ENCODE measurements around the gene TPRA1. TPM values are rescaled to one million over a fixed set of nuclear protein-coding genes. Genes with fewer than 3 reads are reported as not detected.

TPRA1 gene
- 10 to 100 TPM; 31.3 to 45.2 (median 34.1) TPM for polyA plus RNA-seq (ENCODE audit: insufficient read length in 4 of 4)

DNA sequence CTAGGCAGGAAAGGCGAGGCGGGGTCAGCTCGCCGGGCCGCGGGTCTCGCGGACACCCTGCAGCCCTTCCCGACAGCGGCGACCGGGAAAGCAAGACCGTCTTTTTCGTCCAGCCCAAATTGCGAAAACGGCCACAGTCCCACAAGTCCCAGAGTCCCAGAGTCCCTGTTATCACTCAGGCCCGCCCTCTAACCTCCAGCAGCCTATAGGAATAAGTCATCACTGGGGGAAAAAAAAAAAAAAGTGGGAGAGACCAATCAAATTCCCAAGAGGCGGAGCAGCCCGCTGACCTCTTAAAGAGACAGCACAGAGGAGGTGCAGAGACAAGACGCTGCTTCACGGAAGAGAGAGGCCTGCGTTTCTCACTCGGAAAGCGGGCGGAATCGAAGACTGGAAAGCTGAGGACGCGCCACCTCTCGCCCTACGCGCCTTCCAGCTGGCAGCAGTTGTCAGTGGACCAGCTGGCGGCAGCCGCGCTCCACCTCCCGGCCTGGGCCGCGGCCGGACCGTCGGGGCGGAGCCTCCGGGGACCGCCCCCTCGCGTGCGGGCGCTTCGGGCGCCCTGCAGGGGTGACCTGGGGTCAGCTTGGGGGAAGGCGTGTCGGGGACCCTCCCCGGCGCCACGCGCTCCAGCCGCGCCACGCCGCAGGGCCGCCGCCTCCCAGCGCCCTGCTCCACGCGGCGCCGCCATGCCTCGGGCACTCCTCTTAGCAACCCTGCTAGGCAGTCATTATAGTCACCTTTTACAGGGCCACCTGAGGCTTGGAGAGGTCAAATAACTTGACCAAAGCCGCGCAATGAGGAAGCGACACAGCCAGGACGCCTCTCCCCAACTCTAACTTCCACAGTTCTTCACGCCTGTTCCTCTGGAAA is at the start of gene TPRA1:
Gene TPRA1, minus strand, starts transcription at position 141 of the 873 bp plus-strand sequence. CDS start 10,587 bp downstream, outside the sequence.
- DNase-seq (ENCODE audit: low read depth in 4 of 4, low spot score in 3 of 4): peak; percentile 89 to 95 (median 92)

DNA sequence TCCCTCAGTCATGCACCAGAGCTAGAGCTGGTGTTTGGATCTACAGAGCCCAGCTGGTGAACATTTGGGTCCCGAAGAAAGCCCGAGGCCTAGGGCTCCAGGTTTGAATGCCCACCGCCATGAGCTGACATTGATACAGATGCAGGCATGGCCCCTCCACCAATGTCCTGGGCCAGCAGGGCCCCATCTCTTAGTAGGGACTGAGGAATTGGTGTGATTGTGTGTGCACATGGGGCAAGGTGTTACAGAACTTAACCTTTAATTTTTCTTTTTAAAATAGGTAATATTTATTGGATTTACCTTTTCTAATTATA is 49.5 kb upstream of the TPRA1 start:
- no peak for DNase-seq (ENCODE audit: low read depth in 4 of 4, low spot score in 3 of 4)

DNA sequence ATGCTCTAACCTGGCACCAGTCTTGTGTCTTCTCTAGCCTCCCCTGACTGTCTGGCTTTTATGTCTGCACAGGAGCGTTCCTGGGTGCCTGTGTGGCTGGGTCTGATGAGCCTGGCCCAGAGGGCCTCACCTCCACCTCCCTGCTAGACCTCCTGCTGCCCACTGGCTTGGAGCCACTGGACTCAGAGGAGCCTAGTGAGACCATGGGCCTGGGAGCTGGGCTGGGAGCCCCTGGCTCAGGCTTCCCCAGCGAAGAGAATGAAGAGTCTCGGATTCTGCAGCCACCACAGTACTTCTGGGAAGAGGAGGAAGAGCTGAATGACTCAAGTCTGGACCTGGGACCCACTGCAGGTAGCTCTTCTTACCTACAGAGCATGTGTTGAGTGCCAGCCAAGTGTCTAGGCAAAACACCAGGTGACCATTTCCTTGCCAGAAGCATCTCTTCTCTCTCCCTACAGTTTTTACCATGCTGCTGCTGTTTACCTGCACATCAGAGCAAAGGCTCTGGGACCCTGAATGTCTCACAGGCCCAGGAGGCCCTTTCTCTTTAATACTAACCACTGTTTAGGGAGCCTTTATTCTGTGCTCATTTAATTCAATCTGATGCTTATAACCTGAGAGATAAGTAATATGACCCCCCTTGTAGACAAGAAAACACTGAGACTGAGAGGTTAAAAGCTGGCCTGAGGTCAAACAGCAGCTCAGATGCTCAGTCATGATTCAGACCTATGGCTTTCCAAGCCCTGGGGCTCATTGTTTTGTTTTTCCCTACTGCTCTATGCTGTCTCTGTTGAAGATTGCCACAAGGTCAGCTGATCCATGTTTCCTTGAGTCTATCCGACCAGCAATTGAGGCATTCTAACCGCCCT is 48.9 kb upstream of the TPRA1 start:
- DNase-seq (ENCODE audit: low read depth in 4 of 4, low spot score in 3 of 4): no peak

DNA sequence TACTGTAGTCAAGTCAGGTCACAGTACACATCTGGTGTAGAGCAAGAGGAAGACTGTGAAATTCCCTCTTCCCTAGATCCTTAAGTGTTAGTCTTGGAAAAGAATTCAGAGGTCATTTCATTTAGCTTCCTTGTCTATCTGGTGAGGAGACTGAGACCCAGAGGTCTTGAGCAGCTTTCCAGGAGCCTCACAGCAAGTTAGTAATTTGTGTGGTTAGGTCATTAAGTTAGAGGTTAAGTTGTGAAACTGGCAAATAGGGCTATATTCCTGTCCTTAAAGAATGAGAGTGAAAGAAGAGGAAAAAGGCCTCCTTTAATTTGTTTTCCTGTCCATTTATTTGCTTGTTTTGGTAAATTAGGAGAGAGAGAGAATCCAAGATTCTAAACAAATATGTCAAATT is 47.4 kb upstream of the TPRA1 start:
- no peak for DNase-seq (ENCODE audit: low read depth in 4 of 4, low spot score in 3 of 4)

DNA sequence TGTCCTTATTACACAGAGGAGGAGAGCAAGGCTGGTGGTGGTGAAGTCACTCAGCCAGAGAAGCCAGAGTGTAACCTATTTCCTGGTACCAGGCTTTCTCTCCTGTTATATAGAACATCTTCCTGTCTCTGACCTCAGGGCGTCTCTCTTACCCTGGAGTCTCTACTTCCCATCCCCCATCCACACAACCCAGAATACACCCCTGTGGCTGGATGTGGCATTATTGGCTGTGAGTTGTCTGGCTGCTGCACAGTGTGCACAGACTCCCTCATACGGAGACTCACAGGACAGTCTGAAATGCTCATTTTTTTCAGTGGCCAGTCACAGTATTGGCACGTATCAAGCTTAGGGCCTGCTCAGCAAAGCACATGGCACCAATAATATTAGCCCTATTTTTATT is 47.0 kb upstream of the TPRA1 start:
- no peak for DNase-seq (ENCODE audit: low read depth in 4 of 4, low spot score in 3 of 4)

DNA sequence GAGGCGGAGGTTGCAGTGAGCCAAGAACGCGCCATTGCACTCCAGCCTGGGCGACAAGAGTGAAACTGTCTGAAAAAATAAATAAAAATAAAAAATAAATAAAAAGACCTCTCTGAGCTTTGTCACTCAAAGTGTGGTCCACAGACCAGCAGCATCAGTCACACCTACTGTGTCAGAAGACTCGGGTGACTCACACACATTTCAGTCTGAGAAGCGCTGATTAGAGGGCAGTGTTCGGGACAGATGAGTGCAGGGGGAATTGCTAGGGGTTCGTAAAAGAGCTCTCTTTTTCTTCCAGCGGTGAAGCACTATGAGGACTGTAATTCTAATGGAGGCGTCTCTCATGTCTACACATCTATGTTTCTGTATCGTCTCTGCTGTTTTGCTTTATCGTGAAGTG is 44.1 kb upstream of the TPRA1 start:
- no peak for DNase-seq (ENCODE audit: low read depth in 4 of 4, low spot score in 3 of 4)

DNA sequence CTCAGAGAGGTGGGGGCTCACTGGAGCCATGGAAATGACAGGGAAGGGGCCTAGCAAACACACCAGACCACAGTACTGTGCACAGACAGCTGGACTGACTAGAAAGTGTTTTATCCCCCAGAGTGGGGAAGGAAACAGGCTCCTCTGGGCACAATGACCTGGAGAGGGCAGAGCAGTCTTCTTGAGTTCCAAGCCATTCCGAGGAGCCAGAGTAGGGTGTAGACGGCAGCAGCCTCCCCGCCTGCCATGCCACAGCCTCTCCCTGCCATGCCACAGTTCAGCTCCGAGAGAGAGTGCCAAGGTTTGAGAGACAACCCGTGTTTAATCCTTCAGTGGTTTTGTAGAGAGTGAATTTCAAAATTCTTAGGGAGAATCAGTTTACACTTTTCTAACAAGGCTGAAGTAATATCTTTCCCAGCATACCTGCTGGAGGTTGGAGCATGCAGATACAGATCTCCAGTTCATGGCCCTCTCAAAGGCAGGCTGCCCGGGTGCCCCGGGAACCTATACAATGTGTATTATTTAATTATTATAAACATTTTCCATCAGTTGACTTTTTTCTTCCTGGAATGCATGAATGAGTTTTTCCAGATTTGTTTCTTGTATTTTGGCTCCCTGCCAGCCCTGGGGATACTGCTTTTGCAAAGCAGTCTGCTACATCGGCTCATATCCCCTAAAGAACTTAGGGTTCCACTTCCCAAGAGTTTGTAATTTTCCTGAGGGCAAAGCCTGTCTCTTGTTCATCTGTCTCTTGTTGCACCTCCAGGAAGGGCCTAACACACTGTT is 41.7 kb upstream of the TPRA1 start:
- DNase-seq (ENCODE audit: low read depth in 4 of 4, low spot score in 3 of 4): no peak

DNA sequence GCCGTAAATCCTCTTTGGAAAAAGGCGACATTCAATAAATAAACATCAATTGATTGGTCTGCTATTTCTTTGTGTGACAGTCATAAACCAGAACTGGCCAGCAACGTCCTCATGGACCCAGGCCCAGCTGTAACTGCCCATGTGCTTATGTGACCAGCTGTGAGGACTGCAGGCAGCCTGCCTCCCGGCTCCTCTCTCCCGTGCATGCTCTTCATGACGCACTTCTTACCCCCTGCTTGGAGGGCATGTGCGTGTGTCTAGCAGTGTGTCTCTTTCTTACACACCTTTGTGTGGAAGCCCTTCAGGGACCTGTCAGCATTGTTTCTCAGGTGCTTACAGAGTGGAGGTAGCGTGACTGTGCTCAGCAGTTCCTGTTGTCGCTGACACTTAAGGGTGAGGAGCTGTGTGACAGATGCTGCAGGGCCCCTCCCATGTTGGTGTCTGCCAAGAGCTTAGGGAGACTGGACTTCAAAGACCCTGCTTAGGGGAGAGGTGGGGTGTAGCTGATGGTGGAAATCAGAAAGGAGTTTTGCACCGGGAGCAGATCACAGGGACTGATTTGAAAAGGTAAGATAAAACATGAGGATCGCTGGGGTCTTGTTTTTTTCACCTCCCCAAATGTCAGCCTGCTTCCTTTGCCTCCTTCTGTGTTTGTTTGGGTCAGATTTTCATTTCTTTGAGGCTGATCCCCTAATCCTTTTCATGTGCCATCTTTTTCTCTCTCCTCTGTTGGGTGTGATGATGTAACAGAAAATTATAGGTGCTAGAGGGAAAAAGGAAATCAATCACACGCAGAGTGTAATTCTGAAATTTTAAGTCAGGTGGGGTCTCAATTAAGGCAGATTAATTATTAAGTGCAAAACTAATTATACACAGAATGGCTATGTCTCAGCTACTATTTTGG is 40.5 kb upstream of the TPRA1 start:
- no peak for DNase-seq (ENCODE audit: low read depth in 4 of 4, low spot score in 3 of 4)

DNA sequence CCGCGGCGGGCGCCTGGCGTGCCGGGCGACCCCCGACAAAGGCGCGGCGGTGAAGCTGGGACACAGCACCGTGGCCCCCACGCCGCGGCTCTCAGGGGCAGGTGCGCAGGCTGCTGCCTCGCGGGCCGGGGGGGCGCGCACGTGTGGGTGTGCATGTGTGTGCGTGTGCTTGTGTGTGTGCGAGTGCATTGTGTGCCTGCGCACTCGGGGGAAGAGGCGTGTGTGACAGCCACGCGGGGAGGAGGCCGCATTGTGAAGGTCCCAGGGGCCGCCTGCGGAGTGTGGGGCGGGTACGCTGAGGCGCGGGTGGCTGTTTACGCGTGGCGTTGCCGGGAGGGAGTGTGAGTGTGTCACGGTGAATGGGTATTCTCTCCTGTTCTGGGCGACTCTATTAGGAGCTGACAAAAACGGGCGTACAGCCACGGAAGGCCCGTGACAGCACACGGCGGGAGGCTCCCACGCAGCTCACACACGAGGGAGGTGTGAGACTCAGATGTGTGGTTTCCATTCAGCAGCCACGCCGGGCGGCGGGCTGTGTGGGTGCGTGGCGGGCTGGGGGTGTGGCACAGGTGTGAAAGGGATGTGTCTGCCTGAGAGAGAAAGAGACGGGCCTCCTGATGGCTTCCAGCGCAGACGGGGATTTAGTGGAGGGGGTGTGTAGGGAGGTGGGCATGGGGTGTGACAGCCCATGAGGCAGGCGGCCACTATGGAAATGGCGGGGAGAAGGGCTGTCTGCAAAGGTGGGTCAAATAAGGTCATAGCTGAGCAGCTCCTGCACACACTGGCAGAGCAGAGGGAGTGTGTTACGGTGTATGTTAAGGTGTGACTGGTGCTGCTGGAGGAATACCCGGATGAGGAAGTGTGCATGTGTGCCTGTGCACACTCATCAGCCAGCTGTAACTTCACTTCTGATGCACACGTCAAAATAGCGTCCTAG is 39.2 kb upstream of the TPRA1 start:
- DNase-seq (ENCODE audit: low read depth in 4 of 4, low spot score in 3 of 4): no peak

DNA sequence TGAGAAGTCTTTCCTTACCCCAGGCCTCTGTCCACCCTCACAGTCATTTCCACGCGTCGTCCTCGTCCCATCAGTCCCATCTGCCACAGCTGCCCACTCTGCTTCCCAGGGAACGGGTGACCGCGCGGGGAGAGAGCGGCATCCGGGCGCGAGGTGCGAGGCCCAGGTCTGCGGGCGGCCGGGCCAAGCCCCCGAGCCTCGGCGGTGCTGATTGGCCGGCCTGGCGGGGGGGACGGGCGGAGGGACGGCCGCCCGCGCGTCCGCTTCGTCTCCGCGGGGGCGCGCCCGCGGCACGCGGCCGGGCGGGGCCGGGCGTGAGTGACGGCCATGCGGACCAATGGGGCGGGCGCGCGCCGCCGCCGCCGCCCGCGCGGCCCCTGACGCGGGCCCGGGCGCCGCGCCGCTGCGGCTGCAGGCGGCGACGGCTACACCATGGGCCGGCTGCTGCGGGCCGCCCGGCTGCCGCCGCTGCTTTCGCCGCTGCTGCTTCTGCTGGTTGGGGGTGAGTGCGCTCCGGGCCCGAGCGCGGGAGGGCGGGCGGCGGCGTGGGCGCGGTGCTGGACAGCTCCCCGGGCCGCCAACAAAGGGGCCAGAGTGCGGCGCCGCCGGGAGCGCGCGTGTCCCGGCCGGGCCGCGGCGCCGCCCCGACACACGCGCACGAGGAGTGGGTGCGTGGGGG is 38.4 kb upstream of the TPRA1 start, which contains the start of gene PODXL2:
Gene PODXL2, plus strand, starts transcription at position 398 of the 679 bp plus-strand sequence. Its CDS starts 35 bp downstream, at position 433.
- peak in 1 of 4 donors; percentile 33 for DNase-seq (ENCODE audit: low read depth in 4 of 4, low spot score in 3 of 4)

DNA sequence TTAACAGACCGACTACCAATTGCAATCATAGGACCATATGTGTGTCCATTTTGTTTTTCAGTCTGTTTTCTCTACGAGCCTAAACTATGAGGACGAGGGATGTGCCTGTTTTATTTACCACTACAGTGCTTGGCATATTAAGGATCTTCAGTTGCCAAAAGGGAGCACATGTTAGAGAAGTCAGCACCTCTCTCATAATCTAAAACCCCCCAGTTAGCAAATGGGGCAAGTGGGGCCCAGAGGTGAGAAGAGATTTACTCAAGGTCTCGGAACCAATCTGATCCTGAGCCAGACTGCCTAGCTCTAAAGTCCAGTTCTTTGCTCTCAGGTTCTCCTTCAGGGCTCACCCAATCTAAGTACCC is 37.9 kb upstream of the TPRA1 start:
- DNase-seq (ENCODE audit: low read depth in 4 of 4, low spot score in 3 of 4): no peak

DNA sequence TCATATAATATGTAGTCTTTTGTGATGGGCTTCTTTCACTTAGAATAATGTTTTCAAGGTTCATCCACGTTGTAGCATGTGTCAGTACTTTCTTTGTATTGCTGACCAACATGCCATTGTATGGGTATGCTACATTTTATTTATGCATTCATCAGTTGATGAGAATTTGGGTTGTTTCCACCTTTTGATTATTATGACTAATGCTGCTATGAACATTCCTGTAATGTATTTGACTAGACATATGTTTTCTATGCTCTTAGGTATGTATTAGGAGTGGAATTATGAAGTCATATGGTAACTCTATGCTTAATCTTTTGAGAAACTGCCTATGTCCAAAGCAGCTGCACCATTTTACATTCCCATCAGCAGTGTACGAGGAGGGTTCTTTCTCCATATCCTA is 35.3 kb upstream of the TPRA1 start:
- no peak for DNase-seq (ENCODE audit: low read depth in 4 of 4, low spot score in 3 of 4)

DNA sequence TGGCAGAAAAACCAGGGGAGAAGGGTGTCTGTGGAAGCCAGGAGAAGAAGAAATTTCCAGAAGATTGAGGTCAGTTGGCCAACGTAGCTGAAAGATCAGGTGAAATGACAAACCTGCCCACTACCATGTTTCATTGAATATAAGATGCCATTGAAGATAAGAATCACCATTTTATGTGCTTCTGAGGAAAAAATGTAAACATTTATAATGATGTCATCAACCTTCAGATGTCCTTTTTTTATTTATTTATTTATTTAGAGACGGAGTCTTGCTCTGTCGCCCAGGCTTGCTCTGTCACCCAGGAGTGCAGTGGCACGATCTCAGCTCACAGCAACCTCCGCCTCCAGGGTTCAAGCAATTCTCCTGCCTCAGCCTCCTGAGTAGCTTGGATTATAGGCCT is 33.5 kb upstream of the TPRA1 start:
- DNase-seq (ENCODE audit: low read depth in 4 of 4, low spot score in 3 of 4): no peak

DNA sequence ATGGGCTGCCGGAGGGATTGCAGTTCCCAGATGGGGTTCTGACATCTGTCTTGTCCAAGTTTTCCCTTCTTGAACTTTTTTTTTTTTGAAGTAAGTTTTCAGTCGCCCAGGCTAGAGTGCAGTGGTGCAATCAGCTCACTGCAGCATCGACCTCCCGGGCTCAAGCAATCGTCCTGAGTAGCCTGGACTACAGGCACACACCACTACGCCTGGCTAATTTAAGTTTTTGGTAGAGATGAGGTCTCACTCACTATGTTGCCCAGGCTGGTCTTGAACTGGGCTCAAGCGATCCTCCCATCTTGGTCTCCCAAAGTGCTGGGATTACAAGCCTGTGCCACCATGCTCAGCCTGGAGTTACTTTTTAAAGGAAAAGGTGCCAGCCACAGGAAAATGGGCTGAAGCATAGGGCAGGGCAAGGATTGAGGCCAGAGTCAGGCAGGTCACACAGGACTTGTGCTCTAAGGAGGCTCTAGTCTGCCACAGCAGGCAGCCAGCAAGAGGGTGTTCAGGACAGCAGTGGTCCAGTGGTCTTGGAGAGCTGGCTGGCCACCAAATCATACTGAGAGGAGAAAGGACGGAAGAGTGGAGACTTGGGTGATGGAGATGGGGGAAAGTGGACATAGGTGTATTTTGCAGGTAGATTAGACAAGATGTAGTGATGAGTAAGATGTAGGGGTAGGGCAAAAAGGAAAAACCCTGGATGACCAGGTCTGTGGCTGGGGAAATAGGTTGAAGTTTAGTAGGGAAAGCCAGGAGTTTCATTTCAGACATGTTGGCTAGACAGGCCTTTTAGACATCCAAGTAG is 32.4 kb upstream of the TPRA1 start:
- DNase-seq (ENCODE audit: low read depth in 4 of 4, low spot score in 3 of 4): no peak

DNA sequence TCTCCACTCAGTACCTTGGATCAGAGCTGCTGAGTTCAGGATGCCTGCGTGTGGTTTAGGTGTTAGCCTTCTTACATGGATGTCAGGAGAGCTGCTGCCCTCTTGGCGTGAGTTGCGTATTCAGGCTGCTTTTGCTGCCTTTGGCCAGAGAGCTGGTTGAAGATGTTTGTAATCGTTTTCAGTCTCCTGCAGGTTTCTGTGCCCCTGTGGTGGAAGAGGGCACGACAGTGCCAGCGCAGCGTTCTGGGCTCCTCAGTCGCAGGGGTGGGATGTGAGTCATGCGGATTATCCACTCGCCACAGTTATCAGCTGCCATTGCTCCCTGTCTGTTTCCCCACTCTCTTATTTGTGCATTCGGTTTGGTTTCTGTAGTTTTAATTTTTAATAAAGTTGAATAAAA is 31.5 kb upstream of the TPRA1 start:
- no peak for DNase-seq (ENCODE audit: low read depth in 4 of 4, low spot score in 3 of 4)

DNA sequence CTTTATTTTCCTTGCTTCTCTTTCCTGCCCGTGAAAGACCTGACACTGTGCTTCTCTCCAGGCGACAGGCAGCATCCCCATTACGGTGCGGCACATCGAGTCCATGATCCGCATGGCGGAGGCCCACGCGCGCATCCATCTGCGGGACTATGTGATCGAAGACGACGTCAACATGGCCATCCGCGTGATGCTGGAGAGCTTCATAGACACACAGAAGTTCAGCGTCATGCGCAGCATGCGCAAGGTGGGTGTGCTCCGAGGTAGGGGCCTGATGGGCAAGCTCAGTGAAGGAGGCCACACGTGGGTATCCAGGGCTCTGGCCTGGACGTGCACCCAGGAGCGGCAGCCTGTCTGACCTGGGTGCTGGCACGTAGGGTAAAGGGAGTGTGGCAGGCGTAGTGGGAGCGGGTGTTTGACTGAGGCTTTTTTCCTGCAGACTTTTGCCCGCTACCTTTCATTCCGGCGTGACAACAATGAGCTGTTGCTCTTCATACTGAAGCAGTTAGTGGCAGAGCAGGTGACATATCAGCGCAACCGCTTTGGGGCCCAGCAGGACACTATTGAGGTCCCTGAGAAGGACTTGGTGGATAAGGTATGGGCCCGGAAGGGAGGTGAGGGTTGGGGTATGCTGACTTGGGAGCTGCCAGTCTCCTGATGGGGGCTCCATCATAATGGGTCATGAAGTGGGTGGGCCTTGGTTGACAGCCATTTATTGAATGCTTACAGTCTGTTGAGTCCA is 30.3 kb upstream of the TPRA1 start:
- no peak for DNase-seq (ENCODE audit: low read depth in 4 of 4, low spot score in 3 of 4)

DNA sequence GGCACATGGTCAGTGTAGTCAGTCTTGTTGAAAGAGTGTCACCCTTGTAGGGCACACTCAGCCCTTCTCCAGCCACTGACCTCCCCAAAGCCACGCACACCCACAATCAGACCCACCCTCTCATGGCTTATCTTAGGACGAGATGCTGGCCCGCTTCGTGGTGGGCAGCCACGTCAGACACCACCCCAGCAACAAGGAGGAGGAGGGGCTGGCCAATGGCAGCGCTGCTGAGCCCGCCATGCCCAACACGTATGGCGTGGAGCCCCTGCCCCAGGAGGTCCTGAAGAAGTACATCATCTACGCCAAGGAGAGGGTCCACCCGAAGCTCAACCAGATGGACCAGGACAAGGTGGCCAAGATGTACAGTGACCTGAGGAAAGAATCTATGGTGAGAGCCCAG is 28.4 kb upstream of the TPRA1 start:
- DNase-seq (ENCODE audit: low read depth in 4 of 4, low spot score in 3 of 4): no peak

Data from left renal pelvis (tissue), 4 donors.